Osteocyte (in vitro differentiated cells): ENCODE results near the gene SYDE2. TPM values are rescaled to one million over a fixed set of nuclear protein-coding genes. Genes with fewer than 3 reads are reported as not detected.

Experiments
- DNase-seq: peaks from one replicate; pipeline ENCODE4 v3.0.0; 2021; ENCODE audit warnings: mixed read lengths; ENCODE audit not compliant: unreplicated experiment; ENCODE audit errors: extremely low spot score
- H3K27ac Mint-ChIP-seq: one replicate; pipeline ENCODE4 v1.8.0; 2021; ENCODE audit warnings: mild to moderate bottlenecking, mixed read lengths; ENCODE audit not compliant: unreplicated experiment
- H3K27me3 Mint-ChIP-seq: one replicate; pipeline ENCODE4 v1.8.0; 2021; ENCODE audit warnings: mixed read lengths; ENCODE audit not compliant: unreplicated experiment
- H3K36me3 Mint-ChIP-seq: one replicate; pipeline ENCODE4 v1.8.0; 2021; ENCODE audit warnings: mixed read lengths; ENCODE audit not compliant: unreplicated experiment
- H3K4me1 Mint-ChIP-seq: one replicate; pipeline ENCODE4 v1.8.0; 2021; ENCODE audit warnings: mixed read lengths; ENCODE audit not compliant: unreplicated experiment
- H3K4me3 Mint-ChIP-seq: one replicate; pipeline ENCODE4 v1.8.0; 2021; ENCODE audit warnings: mild to moderate bottlenecking, moderate library complexity, mixed read lengths; ENCODE audit not compliant: unreplicated experiment
- H3K9me3 Mint-ChIP-seq: one replicate; pipeline ENCODE4 v1.8.0; 2021; ENCODE audit warnings: mixed read lengths; ENCODE audit not compliant: unreplicated experiment
- CTCF ChIP-seq: fragments of 200-600 bp; sonication (generic); IDR thresholded peaks from 2 replicates; pipeline ENCODE4 v1.5.0; 2021; ENCODE audit warnings: antibody characterized with exemption, mild to moderate bottlenecking, moderate library complexity
- total RNA-seq: library from RNA; stranded (reverse); gene quantifications from 2 replicates; pipeline ENCODE4 v1.2.1, GENCODE V29; 2021

Gene SYDE2
- total RNA-seq, 1 donor from 2014 or later = 6.3 TPM

GRCh38 chr1:85134583-85135391, 66.0 kb downstream of the SYDE2 start:
- Mint-ChIP-seq H3K4me1 (no peaks in the 10 kb centered on the region), H3K27me3 (no peaks in the 10 kb centered on the region), H3K9me3 (no peaks in the 10 kb centered on the region), H3K4me3 (no peak overlapping the region), H3K36me3 (no peaks in the 10 kb centered on the region), H3K27ac (no peak overlapping the region)
- TF ChIP-seq CTCF = no peak
- DNase-seq = no peak

GRCh38 chr1:85133565-85134159, 67.2 kb downstream of the SYDE2 start:
- TF ChIP-seq CTCF = no peak
- no peak overlapping the region for H3K27ac Mint-ChIP-seq
- peaks cover 1% of the 10 kb centered on the region for H3K4me1 Mint-ChIP-seq
- no peaks in the 10 kb centered on the region for H3K36me3 Mint-ChIP-seq
- no peak overlapping the region for H3K4me3 Mint-ChIP-seq
- H3K9me3 Mint-ChIP-seq = no peaks in the 10 kb centered on the region
- H3K27me3 Mint-ChIP-seq = no peaks in the 10 kb centered on the region
- no peak for DNase-seq

- DNase-seq = no peak
- Mint-ChIP-seq H3K9me3 (no peaks in the 10 kb centered on the region), H3K36me3 (no peaks in the 10 kb centered on the region), H3K4me3 (no peak overlapping the region), H3K4me1 (peaks cover 13% of the 10 kb centered on the region), H3K27ac (no peak overlapping the region), H3K27me3 (no peaks in the 10 kb centered on the region)
- TF ChIP-seq CTCF = no peak
These were observed 68.6 kb downstream of the SYDE2 start for GRCh38 chr1:85132078-85132720.

- Mint-ChIP-seq H3K4me3 (peak overlapping the region; percentile 12), H3K27me3 (no peaks in the 10 kb centered on the region), H3K27ac (peak overlapping the region; percentile 92), H3K36me3 (no peaks in the 10 kb centered on the region), H3K9me3 (no peaks in the 10 kb centered on the region), H3K4me1 (peaks cover 16% of the 10 kb centered on the region)
- no peak for DNase-seq
- TF ChIP-seq CTCF = no peak
These were observed 72.5 kb downstream of the SYDE2 start for GRCh38 chr1:85128316-85128715.

- no peaks in the 10 kb centered on the region for H3K27me3 Mint-ChIP-seq
- no peak for TF ChIP-seq CTCF
- H3K4me3 Mint-ChIP-seq = no peak overlapping the region
- peak overlapping the region; percentile 8 for H3K27ac Mint-ChIP-seq
- H3K9me3 Mint-ChIP-seq = no peaks in the 10 kb centered on the region
- DNase-seq = no peak
- H3K4me1 Mint-ChIP-seq = peaks cover 16% of the 10 kb centered on the region
- no peaks in the 10 kb centered on the region for H3K36me3 Mint-ChIP-seq
These were observed 74.9 kb downstream of the SYDE2 start for GRCh38 chr1:85125891-85126290.
